ENCODE data around the gene UBXN2A. TPM values are rescaled to one million over a fixed set of nuclear protein-coding genes. Genes with fewer than 3 reads are reported as not detected.

The UBXN2A gene
- total and polyA plus RNA-seq, 2 of the 8 experiments (the other 6 are each of a cell fraction or from before 2014, with no cell fraction given) = 3.6 to 20.4 TPM

GRCh38 chr2:23944527-23944926, 4.3 kb downstream of the UBXN2A start (continued):
- TF ChIP-seq YY1 (IDR thresholded peaks at IDR 0.05; ENCODE audit: low read depth, low read length) = no peak
- no peak for TF ChIP-seq CTBP2 (IDR thresholded peaks at IDR 0.05; ENCODE audit: borderline replicate concordance, insufficient read depth, insufficient read length, low read length)
- no peak for TF ChIP-seq SIN3A (conservative IDR thresholded peaks at IDR 0.05 in 1 of 2, IDR thresholded peaks at IDR 0.05 in 1 of 2; ENCODE audit: low read depth in 1 of 2, low read length in 2 of 2)

Measured in H1 (cell line).